SK-N-SH treated with all-trans-retinoic acid at 6 μM for 48 hours (cell line): ENCODE results near the gene INTS1.

Source experiments
- OSR1 ChIP-seq: fragments of 250-450 bp; sonication (Bioruptor Pico); IDR thresholded peaks from 2 replicates; pipeline ENCODE4 v1.8.0; 2022; ENCODE audit warnings: moderate library complexity, mild to moderate bottlenecking, inconsistent platforms
- SNAI2 ChIP-seq: fragments of 250-450 bp; sonication (Bioruptor Pico); IDR thresholded peaks from 2 replicates; pipeline ENCODE4 v1.5.0; 2020; ENCODE audit warnings: mild to moderate bottlenecking, moderate library complexity
- TF ChIP-seq, protein P1 (sequence below): fragments of 250-450 bp; sonication (Bioruptor Pico); IDR thresholded peaks from 2 replicates; pipeline ENCODE4 v1.5.1; 2020; ENCODE audit warnings: low read depth, mild to moderate bottlenecking, moderate library complexity

- TF ChIP-seq OSR1 = no peak
- TF ChIP-seq, protein P1, sequence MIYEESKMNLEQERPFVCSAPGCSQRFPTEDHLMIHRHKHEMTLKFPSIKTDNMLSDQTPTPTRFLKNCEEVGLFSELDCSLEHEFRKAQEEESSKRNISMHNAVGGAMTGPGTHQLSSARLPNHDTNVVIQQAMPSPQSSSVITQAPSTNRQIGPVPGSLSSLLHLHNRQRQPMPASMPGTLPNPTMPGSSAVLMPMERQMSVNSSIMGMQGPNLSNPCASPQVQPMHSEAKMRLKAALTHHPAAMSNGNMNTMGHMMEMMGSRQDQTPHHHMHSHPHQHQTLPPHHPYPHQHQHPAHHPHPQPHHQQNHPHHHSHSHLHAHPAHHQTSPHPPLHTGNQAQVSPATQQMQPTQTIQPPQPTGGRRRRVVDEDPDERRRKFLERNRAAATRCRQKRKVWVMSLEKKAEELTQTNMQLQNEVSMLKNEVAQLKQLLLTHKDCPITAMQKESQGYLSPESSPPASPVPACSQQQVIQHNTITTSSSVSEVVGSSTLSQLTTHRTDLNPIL (CRISPR knock-in tag) = no peak
- no peak for TF ChIP-seq SNAI2 (CRISPR knock-in tag)
Measured at GRCh38 chr7:1543826-1544177, 39.6 kb upstream of the INTS1 start.
